ENCODE measurements around the gene TOR1AIP2. TPM values are rescaled to one million over a fixed set of nuclear protein-coding genes. Genes with fewer than 3 reads are reported as not detected.

Gene TOR1AIP2
- total RNA-seq, 5 donors from 2014 or later (not counting 1 experiment from before 2014, with no cell fraction given) = 39.6 to 65.9 (median 42.9) TPM

DNA sequence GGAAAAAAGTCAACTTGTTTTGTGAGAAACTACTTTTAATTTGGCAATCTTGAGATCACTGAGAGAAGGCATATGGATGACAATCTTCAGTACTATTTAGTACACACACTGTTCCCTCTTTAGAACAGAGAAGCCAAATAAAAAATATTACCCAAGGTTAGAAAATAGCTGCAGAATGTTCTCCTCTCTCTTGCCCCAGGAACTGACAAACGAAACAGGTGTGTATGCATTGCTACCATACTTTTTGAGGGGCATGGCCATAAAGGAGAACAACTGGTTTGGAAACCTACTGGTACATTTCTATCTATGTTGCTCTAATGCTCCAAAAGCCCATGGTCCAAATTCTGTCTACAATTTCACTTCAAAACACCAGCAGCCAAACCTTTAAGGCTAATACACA, 5.7 kb downstream of the TOR1AIP2 start:
- H3K9me3 ChIP-seq = no peaks in the 10 kb centered on the region
- Mint-ChIP-seq H3K27ac (peak overlapping the region in 1 of 2 donors; percentile 68), H3K4me3 (no peak overlapping the region), H3K9me3 (no peaks in the 10 kb centered on the region), H3K27me3 (no peaks in the 10 kb centered on the region), H3K36me3 (peaks cover 13% of the 10 kb centered on the region), H3K4me1 (peaks cover 40 to 63% (median 56%) of the 10 kb centered on the region in 3 donors)
- H3K36me3 ChIP-seq (ENCODE audit: control insufficient read depth in 2 of 2, extremely low read depth in 1 of 2, insufficient read depth in 1 of 2, low read length in 1 of 2) = peaks cover under 1 to 21% of the 10 kb centered on the region in 2 donors
- ChIA-PET POLR2A (interaction anchor here in 1 of 2 donors (1.0 kb wide), 1 partner anchor 10 kb away, joined by 5 read pairs; the partner anchor contains the start of gene TOR1AIP1), CTCF (interaction anchor here in 1 of 2 donors (0.5 kb wide), 1 partner anchor 133 kb away, joined by 3 read pairs; no protein-coding TSS in a partner anchor)
- no peak overlapping the region for H3K27ac ChIP-seq (ENCODE audit: low read length)
- no peak for DNase-seq
- peaks cover 4 to 8% of the 10 kb centered on the region in 2 experiments for H3K4me1 ChIP-seq (ENCODE audit: control insufficient read depth in 1 of 2, extremely low read depth in 1 of 2, insufficient read depth in 2 of 2, low read length in 2 of 2)
- no peak for ATAC-seq (replicated peaks in 1 of 4)
- H3K27me3 ChIP-seq (replicated peaks in 1 of 2; ENCODE audit: control insufficient read depth in 2 of 2, extremely low read depth in 1 of 2, insufficient read depth in 2 of 2, low read length in 1 of 2) = no peaks in the 10 kb centered on the region
- no peak overlapping the region for H3K4me3 ChIP-seq (ENCODE audit: control insufficient read depth in 1 of 2, extremely low read depth in 1 of 2, low read length in 1 of 2)
- WGBS (ENCODE audit: insufficient coverage) = no CpG with 5 or more reads among the region's 1 CpG

DNA sequence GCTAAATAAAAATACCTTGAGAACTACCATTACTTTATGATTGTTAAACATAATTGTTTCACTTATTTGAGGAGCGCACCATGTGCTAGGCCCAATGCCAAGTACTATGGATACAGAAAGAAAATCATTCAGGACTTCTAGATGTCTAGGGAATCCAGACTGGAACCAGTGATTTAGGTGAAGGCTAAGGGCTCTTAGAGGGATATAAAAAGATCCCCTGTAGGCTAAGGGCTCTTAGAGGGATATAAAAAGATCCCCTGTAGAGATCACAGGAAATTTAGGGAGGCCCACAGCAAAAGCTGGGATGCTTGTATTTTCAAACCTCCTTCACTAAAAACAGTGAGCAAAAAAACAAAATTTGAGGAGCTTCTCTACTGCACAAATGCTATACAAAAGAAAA, 6.7 kb downstream of the TOR1AIP2 start:
- peaks cover 1 to 3% of the 10 kb centered on the region in 2 experiments for H3K4me1 ChIP-seq (ENCODE audit: control insufficient read depth in 1 of 2, extremely low read depth in 1 of 2, insufficient read depth in 2 of 2, low read length in 2 of 2)
- ATAC-seq (replicated peaks in 1 of 4) (no peak), DNase-seq (no peak)
- WGBS (ENCODE audit: insufficient coverage) = 100% methylated on average over 1 of the region's 1 CpG
- no peak overlapping the region for H3K4me3 ChIP-seq (ENCODE audit: control insufficient read depth in 1 of 2, extremely low read depth in 1 of 2, low read length in 1 of 2)
- Mint-ChIP-seq H3K9me3 (no peaks in the 10 kb centered on the region), H3K4me1 (peaks cover 35 to 55% (median 49%) of the 10 kb centered on the region in 3 donors), H3K36me3 (peaks cover 18% of the 10 kb centered on the region), H3K4me3 (no peak overlapping the region), H3K27me3 (no peaks in the 10 kb centered on the region), H3K27ac (peak overlapping the region in 1 of 2 donors; percentile 28)
- peaks cover 4 to 28% of the 10 kb centered on the region in 2 donors for H3K36me3 ChIP-seq (ENCODE audit: control insufficient read depth in 2 of 2, extremely low read depth in 1 of 2, insufficient read depth in 1 of 2, low read length in 1 of 2)
- ChIA-PET CTCF (interaction anchor here in 1 of 2 donors (1.6 kb wide), 1 partner anchor 308 kb away, joined by 8 read pairs; no protein-coding TSS in a partner anchor), POLR2A (no interaction called here)
- no peak overlapping the region for H3K27ac ChIP-seq (ENCODE audit: low read length)
- no peaks in the 10 kb centered on the region for H3K27me3 ChIP-seq (replicated peaks in 1 of 2; ENCODE audit: control insufficient read depth in 2 of 2, extremely low read depth in 1 of 2, insufficient read depth in 2 of 2, low read length in 1 of 2)
- no peaks in the 10 kb centered on the region for H3K9me3 ChIP-seq

DNA sequence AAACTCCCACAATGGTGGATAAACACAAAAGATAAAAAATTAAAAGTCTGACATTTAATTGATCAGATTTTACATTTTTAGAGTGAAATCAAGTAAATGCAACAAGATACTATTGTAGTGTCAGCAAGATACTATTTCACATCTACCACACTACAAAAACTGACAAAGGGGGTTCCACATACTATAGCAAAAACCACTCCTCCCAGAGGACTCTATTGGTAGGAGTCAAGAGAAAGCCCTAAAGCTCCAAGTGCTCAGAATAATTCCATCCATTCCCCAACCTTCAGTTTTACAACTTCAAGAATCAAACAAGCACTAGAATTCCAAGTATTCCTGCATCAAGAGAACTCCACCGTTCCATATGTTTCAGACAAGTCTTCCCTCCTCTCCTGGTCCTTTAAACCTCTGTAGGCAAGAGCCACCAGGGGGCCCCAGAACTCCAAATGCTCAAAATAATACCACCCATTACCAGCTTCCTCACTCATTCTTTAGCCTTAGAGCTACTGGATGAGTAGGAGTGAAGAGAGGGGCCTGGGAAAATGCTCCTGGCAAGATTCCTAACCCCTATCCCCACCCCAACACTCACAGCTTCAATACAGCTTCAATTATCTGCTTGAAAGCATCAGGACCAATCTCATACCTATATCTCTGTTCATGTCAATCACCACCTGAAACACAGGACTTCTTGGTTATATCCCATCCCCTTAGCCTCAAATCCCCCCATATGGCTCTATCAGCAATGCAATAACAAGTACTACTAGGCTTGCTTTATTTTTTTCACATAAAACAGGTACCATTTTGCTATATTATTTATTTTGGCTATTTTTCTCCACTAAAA, 9.9 kb downstream of the TOR1AIP2 start:
- peak; percentile 73 to 80 (median 76) for ATAC-seq (replicated peaks in 1 of 4)
- H3K27ac ChIP-seq (ENCODE audit: low read length) = no peak overlapping the region
- Mint-ChIP-seq H3K27ac (peak overlapping the region in 1 of 2 donors; percentile 8), H3K4me3 (no peak overlapping the region), H3K9me3 (no peaks in the 10 kb centered on the region), H3K27me3 (no peaks in the 10 kb centered on the region), H3K36me3 (peaks cover 29% of the 10 kb centered on the region), H3K4me1 (peaks cover 16 to 29% (median 24%) of the 10 kb centered on the region in 3 donors)
- peaks cover 0 to 3% of the 10 kb centered on the region in 2 experiments for H3K4me1 ChIP-seq (ENCODE audit: control insufficient read depth in 1 of 2, extremely low read depth in 1 of 2, insufficient read depth in 2 of 2, low read length in 2 of 2)
- peaks cover 4 to 36% of the 10 kb centered on the region in 2 donors for H3K36me3 ChIP-seq (ENCODE audit: control insufficient read depth in 2 of 2, extremely low read depth in 1 of 2, insufficient read depth in 1 of 2, low read length in 1 of 2)
- CTCF ChIA-PET = interaction anchor here (0.6 to 6.1 kb wide), 23 partner anchors 10 to 1144 kb away, joined by 3 to 28 read pairs (median 4); partner anchors contain the start of genes TOR1AIP2 (in 2 of the 2) and TOR1AIP1 (in 1 of the 2)
- DNase-seq = peak in 34 of 35 experiments; percentile 12 to 69 (median 43)
- no peaks in the 10 kb centered on the region for H3K27me3 ChIP-seq (replicated peaks in 1 of 2; ENCODE audit: control insufficient read depth in 2 of 2, extremely low read depth in 1 of 2, insufficient read depth in 2 of 2, low read length in 1 of 2)
- 0% methylated on average over 1 of the region's 1 CpG for WGBS (ENCODE audit: insufficient coverage)
- no peak overlapping the region for H3K4me3 ChIP-seq (ENCODE audit: control insufficient read depth in 1 of 2, extremely low read depth in 1 of 2, low read length in 1 of 2)
- POLR2A ChIA-PET = interaction anchor here (0.5 to 0.9 kb wide), 3 partner anchors 12 to 287 kb away, joined by 3 to 6 read pairs (median 3); no protein-coding TSS in a partner anchor
- H3K9me3 ChIP-seq = no peaks in the 10 kb centered on the region

DNA sequence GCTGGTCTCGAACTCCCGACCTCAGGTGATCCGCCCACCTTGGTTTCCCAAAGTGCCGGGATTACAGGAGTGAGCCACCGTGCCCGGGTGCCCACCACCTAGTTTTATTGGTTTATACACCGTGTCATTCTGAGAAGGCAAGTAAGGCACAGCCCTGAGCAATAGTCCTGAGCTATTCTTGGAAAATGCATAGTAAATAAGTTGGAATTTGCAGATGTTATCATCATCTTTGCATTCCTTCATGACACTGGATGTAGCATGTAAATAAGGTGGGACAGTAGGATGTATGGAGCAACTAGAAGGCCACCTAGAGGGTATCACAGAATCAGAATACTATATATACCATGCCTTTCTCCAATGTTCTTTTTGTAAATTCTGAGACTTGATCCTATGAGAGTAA, 11.0 kb downstream of the TOR1AIP2 start:
- 96% methylated on average over 4 of the region's 7 CpGs for WGBS (ENCODE audit: insufficient coverage)
- POLR2A ChIA-PET = interaction anchor here (0.5 to 0.6 kb wide), 3 partner anchors 17 to 59 kb away, joined by 3 to 12 read pairs (median 4); no protein-coding TSS in a partner anchor

DNA sequence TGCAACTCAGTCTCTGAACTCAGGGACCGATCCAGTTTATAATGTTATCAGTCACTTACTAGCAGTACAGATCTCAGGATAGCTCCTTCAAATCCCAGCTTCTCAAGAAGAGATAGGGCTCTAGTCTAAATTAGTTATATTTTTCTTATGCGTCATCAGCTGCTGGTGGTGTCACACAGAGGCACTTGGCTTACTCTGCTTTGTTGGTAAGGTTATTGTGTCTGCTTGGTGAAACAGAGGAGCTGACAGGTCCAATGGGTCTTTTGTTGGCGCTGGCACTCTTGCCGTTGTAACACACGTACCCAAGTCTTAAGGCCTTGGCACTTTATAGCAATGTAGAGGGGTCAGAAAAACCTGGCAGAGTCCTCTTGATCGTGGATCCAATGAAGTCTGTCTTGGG, 12.2 kb downstream of the TOR1AIP2 start:
- Mint-ChIP-seq H3K4me1 (peaks cover 8 to 13% (median 10%) of the 10 kb centered on the region in 3 donors), H3K4me3 (no peak overlapping the region), H3K27ac (no peak overlapping the region), H3K9me3 (no peaks in the 10 kb centered on the region), H3K36me3 (peaks cover 36% of the 10 kb centered on the region), H3K27me3 (no peaks in the 10 kb centered on the region)
- peaks cover 4 to 33% of the 10 kb centered on the region in 2 donors for H3K36me3 ChIP-seq (ENCODE audit: control insufficient read depth in 2 of 2, extremely low read depth in 1 of 2, insufficient read depth in 1 of 2, low read length in 1 of 2)
- H3K27me3 ChIP-seq (replicated peaks in 1 of 2; ENCODE audit: control insufficient read depth in 2 of 2, extremely low read depth in 1 of 2, insufficient read depth in 2 of 2, low read length in 1 of 2) = no peaks in the 10 kb centered on the region
- H3K4me1 ChIP-seq (ENCODE audit: control insufficient read depth in 1 of 2, extremely low read depth in 1 of 2, insufficient read depth in 2 of 2, low read length in 2 of 2) = peaks cover 0 to 3% of the 10 kb centered on the region in 2 experiments
- POLR2A ChIA-PET = interaction anchor here in 1 of 2 donors (1.0 kb wide), 1 partner anchor 19 kb away, joined by 4 read pairs; no protein-coding TSS in a partner anchor
- 96% methylated on average over 4 of the region's 6 CpGs for WGBS (ENCODE audit: insufficient coverage)
- CTCF ChIA-PET = interaction anchor here (0.6 to 6.1 kb wide), 8 partner anchors 16 to 1087 kb away, joined by 3 to 28 read pairs (median 3); no protein-coding TSS in a partner anchor
- H3K4me3 ChIP-seq (ENCODE audit: control insufficient read depth in 1 of 2, extremely low read depth in 1 of 2, low read length in 1 of 2) = no peak overlapping the region
- DNase-seq = no peak
- H3K9me3 ChIP-seq = no peaks in the 10 kb centered on the region
- H3K27ac ChIP-seq (ENCODE audit: low read length) = no peak overlapping the region
- ATAC-seq (replicated peaks in 1 of 4) = no peak

More for the DNA sequence above, 11.0 kb downstream of the TOR1AIP2 start:
- ATAC-seq (replicated peaks in 1 of 4) (no peak), DNase-seq (no peak)
- CTCF ChIA-PET = interaction anchor here (0.6 to 6.1 kb wide), 8 partner anchors 30 to 609 kb away, joined by 3 to 28 read pairs (median 4); no protein-coding TSS in a partner anchor
- no peak overlapping the region for H3K4me3 Mint-ChIP-seq
- Histone ChIP-seq H3K27me3 (replicated peaks in 1 of 2; ENCODE audit: control insufficient read depth in 2 of 2, extremely low read depth in 1 of 2, insufficient read depth in 2 of 2, low read length in 1 of 2) (no peaks in the 10 kb centered on the region), H3K4me1 (ENCODE audit: control insufficient read depth in 1 of 2, extremely low read depth in 1 of 2, insufficient read depth in 2 of 2, low read length in 2 of 2) (peaks cover 0 to 3% of the 10 kb centered on the region in 2 experiments), H3K4me3 (ENCODE audit: control insufficient read depth in 1 of 2, extremely low read depth in 1 of 2, low read length in 1 of 2) (no peak overlapping the region), H3K27ac (ENCODE audit: low read length) (no peak overlapping the region), H3K36me3 (ENCODE audit: control insufficient read depth in 2 of 2, extremely low read depth in 1 of 2, insufficient read depth in 1 of 2, low read length in 1 of 2) (peaks cover 4 to 33% of the 10 kb centered on the region in 2 donors), H3K9me3 (no peaks in the 10 kb centered on the region)
- H3K27me3 Mint-ChIP-seq = no peaks in the 10 kb centered on the region
- H3K36me3 Mint-ChIP-seq = peaks cover 29% of the 10 kb centered on the region
- peaks cover 8 to 19% (median 14%) of the 10 kb centered on the region in 3 donors for H3K4me1 Mint-ChIP-seq
- H3K9me3 Mint-ChIP-seq = no peaks in the 10 kb centered on the region
- no peak overlapping the region for H3K27ac Mint-ChIP-seq

DNA sequence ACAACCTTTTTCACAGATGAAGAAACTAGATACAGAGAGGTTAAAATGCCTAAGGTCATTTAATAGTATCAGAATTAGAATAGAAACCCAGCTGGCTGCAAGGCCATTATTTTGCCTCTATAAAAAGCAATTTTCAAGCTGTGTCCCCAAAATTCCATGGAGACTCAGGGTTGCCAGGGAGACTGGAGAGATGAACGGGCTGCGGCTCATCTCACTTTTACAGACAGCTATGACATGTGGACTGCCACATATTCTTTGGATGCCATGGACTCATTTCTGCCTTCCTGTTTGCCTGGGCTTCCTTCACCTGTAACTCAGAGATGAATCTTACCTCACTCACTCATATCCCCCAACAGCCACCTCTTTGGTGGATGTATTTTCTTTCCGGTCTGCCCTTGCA, 17.0 kb downstream of the TOR1AIP2 start:
- POLR2A ChIA-PET = no interaction called here

More for the DNA sequence above, 17.0 kb downstream of the TOR1AIP2 start:
- Histone ChIP-seq H3K9me3 (no peaks in the 10 kb centered on the region), H3K4me3 (ENCODE audit: control insufficient read depth in 1 of 2, extremely low read depth in 1 of 2, low read length in 1 of 2) (no peak overlapping the region), H3K27ac (ENCODE audit: low read length) (no peak overlapping the region), H3K27me3 (replicated peaks in 1 of 2; ENCODE audit: control insufficient read depth in 2 of 2, extremely low read depth in 1 of 2, insufficient read depth in 2 of 2, low read length in 1 of 2) (no peaks in the 10 kb centered on the region), H3K4me1 (ENCODE audit: control insufficient read depth in 1 of 2, extremely low read depth in 1 of 2, insufficient read depth in 2 of 2, low read length in 2 of 2) (no peaks in the 10 kb centered on the region), H3K36me3 (ENCODE audit: control insufficient read depth in 2 of 2, extremely low read depth in 1 of 2, insufficient read depth in 1 of 2, low read length in 1 of 2) (peaks cover 0 to 41% of the 10 kb centered on the region in 2 donors)
- no peaks in the 10 kb centered on the region for H3K9me3 Mint-ChIP-seq
- no peak for ATAC-seq (replicated peaks in 1 of 4)
- 94% methylated on average over 2 of the region's 3 CpGs for WGBS (ENCODE audit: insufficient coverage)
- no peak overlapping the region for H3K4me3 Mint-ChIP-seq
- DNase-seq = no peak
- H3K4me1 Mint-ChIP-seq = no peaks in the 10 kb centered on the region
- peaks cover 46% of the 10 kb centered on the region for H3K36me3 Mint-ChIP-seq
- CTCF ChIA-PET = interaction anchor here in 1 of 2 donors (0.6 kb wide), 1 partner anchor 185 kb away, joined by 3 read pairs; no protein-coding TSS in a partner anchor
- H3K27ac Mint-ChIP-seq = no peak overlapping the region
- H3K27me3 Mint-ChIP-seq = no peaks in the 10 kb centered on the region
